DMS153 (cell line): ENCODE measurements around the gene PDLIM5.
"Not testable (repeated sequence)": the region's sequence is repeated elsewhere in the genome, so short reads cannot be mapped to it uniquely, and the experiment has no call there.

ENCODE experiments used
- DNase-seq: peaks from one replicate; lab custom pipeline; 2025; lab: John Stamatoyannopoulos, UW

The PDLIM5 gene

GRCh38 chr4:94653095-94653649 is 201.4 kb downstream of the PDLIM5 start:
- no peak for DNase-seq

DNA sequence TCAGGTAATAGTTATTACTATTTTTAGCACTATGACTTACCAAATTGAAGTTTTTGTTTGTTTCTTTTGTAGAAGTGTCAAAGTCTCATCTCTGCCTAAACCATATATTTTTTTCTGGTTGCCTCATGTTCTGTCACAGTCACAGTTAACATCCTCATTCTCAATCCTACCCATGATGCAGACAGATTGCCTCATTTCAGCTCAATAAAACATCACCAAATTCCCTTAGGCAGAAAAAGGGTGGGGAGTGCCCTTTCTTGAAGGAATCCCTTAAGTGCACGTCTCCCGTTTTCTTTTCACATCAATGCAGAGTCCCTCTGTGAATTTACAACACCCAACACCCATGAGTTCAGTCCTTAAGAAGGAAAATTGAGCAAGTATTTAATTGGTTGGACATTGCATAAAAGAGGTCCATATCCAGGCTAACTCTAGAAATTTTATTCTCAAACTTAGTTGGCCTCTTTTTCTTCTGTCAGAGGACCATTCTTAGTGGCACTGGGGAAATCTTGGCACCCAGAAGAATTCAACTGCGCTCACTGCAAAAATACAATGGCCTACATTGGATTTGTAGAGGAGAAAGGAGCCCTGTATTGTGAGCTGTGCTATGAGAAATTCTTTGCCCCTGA is 202.4 kb downstream of the PDLIM5 start:
- DNase-seq = no peak

GRCh38 chr4:94654714-94655113 is 203.0 kb downstream of the PDLIM5 start:
- DNase-seq = no peak

- no peak for DNase-seq
These were observed 208.9 kb downstream of the PDLIM5 start for GRCh38 chr4:94660614-94661013.

GRCh38 chr4:94665021-94665420 is 213.3 kb downstream of the PDLIM5 start:
- not testable (repeated sequence) for DNase-seq

DNA sequence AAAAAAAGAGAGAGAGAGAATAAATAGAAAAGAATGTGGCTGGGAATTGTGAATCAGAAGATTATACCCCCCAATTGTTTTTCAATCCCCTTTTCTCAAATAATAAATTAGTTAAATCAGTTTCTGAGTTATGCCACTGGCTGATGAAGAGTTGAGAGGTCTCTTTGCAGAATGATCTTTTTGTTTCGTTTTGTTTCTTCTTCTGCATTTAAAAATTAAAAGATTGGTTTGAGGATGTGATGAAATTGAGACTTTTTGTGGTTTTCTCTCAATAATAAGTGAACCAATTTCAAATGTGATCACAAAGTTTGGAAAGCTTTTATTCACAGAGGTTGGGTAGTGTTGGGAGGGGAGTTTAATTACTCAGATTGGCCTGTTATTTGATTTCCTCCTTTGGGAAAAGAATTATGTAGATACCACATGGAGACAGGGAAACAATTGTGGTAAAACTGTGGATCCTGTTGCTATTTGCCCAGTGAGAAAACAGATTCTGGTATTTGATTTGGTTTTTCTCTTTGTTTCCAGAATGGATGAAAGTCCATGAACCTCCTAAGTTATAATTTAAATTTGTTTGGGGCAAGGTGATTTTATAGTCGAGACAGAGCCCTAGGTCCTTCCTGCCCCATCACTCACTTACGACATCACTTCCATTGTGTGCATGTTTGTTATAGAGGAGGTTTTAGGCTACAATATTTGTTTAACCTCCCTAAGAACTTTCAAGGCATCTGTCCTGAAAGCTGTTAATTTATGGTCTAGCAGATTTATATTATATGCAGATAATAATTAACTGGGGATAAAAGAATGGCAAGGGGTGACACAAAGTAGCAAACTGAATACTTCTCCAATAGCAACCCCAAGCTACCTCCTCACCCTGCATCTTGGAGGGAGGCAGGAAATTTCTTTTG is 214.0 kb downstream of the PDLIM5 start:
- no peak for DNase-seq

DNA sequence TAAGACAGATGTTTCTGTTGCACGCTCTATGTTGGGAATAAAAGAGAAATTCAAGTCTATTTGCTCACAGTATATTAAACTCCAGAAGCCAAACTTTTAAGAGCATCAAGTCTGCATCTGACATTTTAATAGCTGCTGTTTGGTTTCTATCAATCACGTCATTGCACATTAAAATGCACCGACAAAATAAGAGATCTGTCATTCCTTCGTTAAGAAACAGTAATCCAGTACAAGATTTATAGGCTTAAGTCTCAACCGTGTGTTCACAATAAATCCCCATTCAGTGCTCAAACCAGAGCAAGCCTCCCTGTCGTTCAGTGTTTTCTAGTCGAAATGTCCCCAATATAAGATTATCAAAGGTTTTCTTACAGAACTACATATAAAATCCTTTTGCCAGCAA is 217.0 kb downstream of the PDLIM5 start:
- no peak for DNase-seq

DNA sequence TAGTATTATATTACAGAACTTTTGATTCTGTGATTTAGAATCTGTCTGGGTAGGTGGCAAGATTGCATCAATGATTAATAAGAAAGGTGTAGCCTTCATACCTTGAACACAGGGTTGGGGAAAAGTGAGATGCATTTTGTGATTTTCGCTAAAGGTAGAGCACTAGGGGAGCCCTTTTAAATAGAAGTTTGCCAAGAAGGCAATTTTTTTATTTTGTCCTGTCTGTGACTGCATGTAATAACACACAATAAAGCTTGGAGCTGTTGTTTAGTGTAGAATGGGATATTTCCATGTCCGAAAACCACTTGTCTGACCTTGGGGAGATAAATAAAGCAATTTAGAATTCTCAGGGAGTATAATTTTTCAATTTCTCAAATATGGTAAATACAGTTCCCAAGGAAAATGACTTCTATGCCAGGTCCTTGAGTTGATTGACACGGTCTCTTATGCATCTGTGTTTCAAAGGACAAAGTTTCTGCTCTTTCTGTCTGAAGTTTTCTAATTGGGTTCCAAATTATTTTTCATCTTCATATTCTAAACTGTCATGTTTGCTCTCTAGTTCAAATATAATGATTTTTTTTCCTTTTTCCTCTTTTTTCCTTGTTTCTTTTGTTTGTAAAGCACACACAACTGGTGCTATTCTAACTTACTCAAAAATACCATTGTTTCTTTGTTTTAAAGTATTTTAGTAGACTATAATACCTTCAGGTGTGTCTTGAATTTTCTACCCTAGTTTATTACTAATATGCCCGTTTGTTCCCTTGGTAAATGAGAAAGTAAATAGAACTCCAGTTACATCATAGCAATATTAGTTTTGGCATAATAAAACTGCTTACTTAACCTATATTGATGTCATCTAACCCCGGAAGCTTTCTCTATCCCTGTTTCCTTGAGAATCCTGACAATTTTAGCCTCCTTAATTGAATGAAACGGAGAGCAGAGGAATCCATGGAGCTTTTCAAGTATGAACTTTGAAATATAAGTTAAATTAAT is 218.2 kb downstream of the PDLIM5 start:
- DNase-seq = no peak

GRCh38 chr4:94671113-94671512 is 219.4 kb downstream of the PDLIM5 start:
- no peak for DNase-seq

- no peak for DNase-seq
These were observed 222.2 kb downstream of the PDLIM5 start for GRCh38 chr4:94673961-94674360.

- DNase-seq = no peak
These were observed 225.2 kb downstream of the PDLIM5 start for GRCh38 chr4:94676970-94677369.

GRCh38 chr4:94678896-94679295 is 227.2 kb downstream of the PDLIM5 start:
- no peak for DNase-seq

- no peak for DNase-seq
These were observed 228.6 kb downstream of the PDLIM5 start for GRCh38 chr4:94680176-94680862.

- DNase-seq = no peak
These were observed 234.3 kb downstream of the PDLIM5 start for GRCh38 chr4:94686086-94686485.

DNA sequence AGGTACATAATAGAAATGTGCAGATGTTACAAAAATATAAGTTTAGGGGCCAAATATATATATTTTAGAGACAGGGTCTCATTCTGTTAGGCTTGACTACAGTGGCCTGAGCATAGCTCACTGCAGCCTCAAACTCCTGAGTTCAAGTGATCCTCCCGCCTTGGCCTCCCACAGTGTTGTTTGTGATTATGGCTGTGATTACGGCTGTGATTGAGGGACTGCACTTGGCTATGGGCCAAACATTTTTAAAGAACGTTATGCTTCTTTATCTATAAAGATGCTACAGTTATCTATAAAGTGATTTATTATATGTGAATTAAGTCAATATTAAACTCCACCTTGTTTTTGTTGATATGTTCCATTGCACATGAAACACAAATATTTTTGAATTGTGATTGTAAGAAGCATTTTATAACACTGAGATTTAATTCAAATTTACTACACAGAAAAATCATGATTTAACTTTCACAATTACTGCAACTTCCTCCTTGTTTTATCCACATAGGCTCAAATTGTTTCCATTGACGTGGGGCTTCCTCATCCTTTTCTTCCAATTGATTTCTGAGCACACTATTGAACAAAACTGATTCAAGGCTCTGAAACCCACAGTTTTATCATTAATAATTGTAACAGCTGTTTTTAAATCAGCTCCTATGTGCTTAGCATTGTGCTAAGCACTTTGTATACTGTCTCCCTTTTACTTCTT is 237.6 kb downstream of the PDLIM5 start:
- no peak for DNase-seq

- DNase-seq = no peak
These were observed 239.1 kb downstream of the PDLIM5 start for GRCh38 chr4:94690851-94691254.

- no peak for DNase-seq
These were observed 239.8 kb downstream of the PDLIM5 start for GRCh38 chr4:94691552-94691951.

GRCh38 chr4:94695384-94695783 is 243.6 kb downstream of the PDLIM5 start:
- no peak for DNase-seq

DNA sequence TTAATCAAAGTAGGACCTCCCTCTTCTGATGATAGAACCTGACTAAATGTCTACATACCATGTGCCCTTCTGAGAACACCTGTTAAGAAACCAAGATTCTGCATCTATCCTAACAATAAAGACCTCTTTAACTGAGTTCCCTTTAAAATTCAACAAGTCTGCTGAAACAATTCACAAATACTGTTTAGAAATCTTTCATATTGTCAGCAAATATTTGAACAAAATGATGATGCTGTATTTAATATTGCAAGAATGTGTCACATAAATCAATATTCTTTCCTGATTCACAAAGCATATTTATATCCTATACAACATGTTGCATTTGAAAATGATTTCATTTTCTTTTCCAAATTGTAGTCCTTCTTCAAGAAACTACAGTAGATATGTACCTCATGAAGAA is 246.4 kb downstream of the PDLIM5 start:
- no peak for DNase-seq

DNA sequence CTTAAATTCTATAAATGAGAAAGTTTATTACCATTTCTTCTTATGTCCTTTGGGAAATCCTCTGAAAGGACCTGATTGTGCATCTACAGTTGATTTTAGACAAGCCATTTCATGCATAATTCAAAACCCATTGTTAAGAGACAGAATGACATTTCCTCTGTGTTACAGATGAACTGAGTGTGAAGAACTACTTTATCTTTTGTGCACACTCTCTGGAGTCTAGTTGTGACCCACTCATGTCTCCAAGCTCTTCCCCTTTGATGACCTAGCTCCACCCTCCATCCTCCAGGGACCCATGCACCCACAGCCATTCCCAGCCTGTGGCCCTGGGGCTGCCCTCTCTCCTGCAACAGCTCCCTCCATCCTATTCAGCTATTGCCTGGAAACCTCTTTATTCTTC is 248.6 kb downstream of the PDLIM5 start:
- DNase-seq = no peak
